Body of pancreas (tissue), 4 donors: ENCODE measurements around the gene SMIM44.

Experiments
- CTCF ChIP-seq, 7 experiments: fragments of 450-650 bp in 4 of 7; fragments of 200-600 bp in 3 of 7; sonication (generic) in 3 of 7; IDR thresholded peaks; one replicate each; pipeline ENCODE4 v1.5.1; 2016 to 2019; ENCODE audit warnings: antibody characterized with exemption in 7 of 7
- POLR2A ChIP-seq, 3 donors: fragments of 450-650 bp; IDR thresholded peaks; one replicate each; pipeline ENCODE4 v1.6.1; 2016; ENCODE audit warnings: antibody characterized with exemption in 3 of 3, mild to moderate bottlenecking in 2 of 3

GRCh38 chr19:3454656-3455392 is 28.4 kb downstream of the SMIM44 start:
- TF ChIP-seq CTCF (IDR thresholded peaks at IDR 0.05) (no peak), POLR2A (IDR thresholded peaks at IDR 0.05) (no peak)
